Stimulated activated CD8-positive, alpha-beta memory T cell treated with anti-CD3 and anti-CD28 coated beads, Interleukin-15, amount 100 ng/mL, for 48 hours (primary cell): Measurements from ENCODE around the gene POGK.

Experiments
- DNase-seq, 2 donors: peaks; one replicate each; pipeline ENCODE4 v3.0.0-alpha.2; 2020; ENCODE audit warnings: low read depth in 2 of 2

Gene POGK

GRCh38 chr1:166902279-166902678 lies 63.0 kb downstream of the POGK start:
- no peak for DNase-seq

GRCh38 chr1:166903232-166903631 lies 64.0 kb downstream of the POGK start:
- no peak for DNase-seq

- DNase-seq = no peak
Measured at GRCh38 chr1:166905136-166905535, 65.9 kb downstream of the POGK start.

- DNase-seq = no peak
Measured at GRCh38 chr1:166905900-166906299, 66.6 kb downstream of the POGK start.
